Measurements from ENCODE around the gene PROS1. TPM values are rescaled to one million over a fixed set of nuclear protein-coding genes. Genes with fewer than 3 reads are reported as not detected.
"Not testable (repeated sequence)": the region's sequence is repeated elsewhere in the genome, so short reads cannot be mapped to it uniquely, and the experiment has no call there.

The PROS1 gene
- total RNA-seq, 2 experiments from 2014 or later: 0.09 TPM; not detected in 1

DNA sequence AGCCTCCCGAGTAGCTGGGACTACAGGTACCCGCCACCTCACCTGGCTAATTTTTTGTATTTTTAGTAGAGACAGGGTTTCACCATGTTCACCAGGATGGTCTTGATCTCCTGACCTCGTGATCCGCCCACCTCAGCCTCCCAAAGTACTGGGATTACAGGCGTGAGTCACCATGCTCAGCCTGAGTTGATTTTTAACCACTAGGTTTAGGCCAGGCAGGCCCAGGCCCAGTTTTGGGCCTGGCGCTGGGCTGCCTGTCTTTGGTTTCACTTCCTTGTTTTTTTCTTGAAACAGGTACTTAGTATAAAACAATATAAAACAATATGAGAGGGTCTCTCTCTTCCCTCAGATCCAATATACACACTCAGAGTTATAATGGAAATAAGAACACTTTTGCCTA, 36.2 kb downstream of the PROS1 start:
- H4K20me1 ChIP-seq (ENCODE audit: insufficient read depth, low read length); H3K4me1 ChIP-seq (ENCODE audit: insufficient read depth, low read length, poor library complexity, severe bottlenecking); H3K36me3 ChIP-seq (ENCODE audit: insufficient read depth, low read length); H3K79me2 ChIP-seq (ENCODE audit: insufficient read depth, low read depth, low read length); H3K4me2 ChIP-seq (ENCODE audit: low read length); H3K4me3 ChIP-seq (ENCODE audit: low read depth, low read length, poor library complexity, severe bottlenecking); H3K27ac ChIP-seq (ENCODE audit: low read depth, low read length, poor library complexity, severe bottlenecking); BruUV-seq (replicated peaks); CTCF ChIA-PET (ENCODE audit: unreplicated experiment); intact Hi-C loops (cut with micrococcal nuclease; ENCODE audit: unreplicated experiment); POLR2A ChIA-PET; H3K9me3 ChIP-seq (ENCODE audit: low read length); H3K9me2 ChIP-seq (ENCODE audit: insufficient read depth, low read length); H2AFZ ChIP-seq (ENCODE audit: low read length): not testable (repeated sequence)
- peak; percentile 2 for DNase-seq (ENCODE audit: low spot score)

GRCh38 chr3:93936549-93936948, 37.1 kb downstream of the PROS1 start:
- no TSS peak for BruUV-seq (replicated peaks)
- H3K4me2 ChIP-seq (ENCODE audit: low read length): no peak overlapping the region
- POLR2A ChIA-PET: no interaction called here

DNA sequence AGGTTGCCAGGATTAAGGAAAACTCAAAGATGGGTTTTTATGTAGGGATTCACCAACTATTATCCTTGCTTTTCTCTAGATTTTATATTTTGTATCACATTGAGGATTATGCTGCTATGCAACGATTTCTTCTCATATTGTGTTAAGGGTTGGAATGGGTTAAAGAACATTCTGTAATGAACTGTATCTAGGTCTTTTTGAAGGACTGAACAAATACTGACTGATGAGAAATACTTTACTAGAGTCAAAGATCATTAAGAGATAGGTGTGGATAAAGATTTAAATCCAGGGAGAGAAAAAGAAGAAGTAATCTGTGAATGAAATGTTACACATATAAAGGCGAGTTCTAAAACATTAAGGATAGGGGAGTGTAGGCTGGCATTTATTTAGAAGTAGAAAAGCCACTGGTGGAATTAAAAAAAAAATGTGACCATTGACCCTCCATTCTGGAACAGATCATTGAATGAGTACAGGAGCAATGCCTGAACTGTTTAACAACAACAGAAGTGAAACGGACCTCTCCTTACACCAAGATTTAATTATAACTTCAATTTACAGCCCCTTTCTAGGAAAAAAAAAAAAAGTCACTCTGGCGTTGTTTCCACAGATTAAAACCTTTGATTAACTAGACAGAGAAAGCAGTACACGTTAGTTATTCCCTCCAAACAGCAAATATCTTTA, 39.2 kb downstream of the PROS1 start:
- Histone ChIP-seq H4K20me1 (ENCODE audit: insufficient read depth, low read length) (no peaks in the 10 kb centered on the region), H3K9me3 (ENCODE audit: low read length) (no peaks in the 10 kb centered on the region), H3K36me3 (ENCODE audit: insufficient read depth, low read length) (no peaks in the 10 kb centered on the region), H3K27ac (ENCODE audit: low read depth, low read length, poor library complexity, severe bottlenecking) (no peak overlapping the region), H3K9me2 (ENCODE audit: insufficient read depth, low read length) (no peaks in the 10 kb centered on the region), H3K4me2 (ENCODE audit: low read length) (no peak overlapping the region), H3K4me1 (ENCODE audit: insufficient read depth, low read length, poor library complexity, severe bottlenecking) (no peaks in the 10 kb centered on the region), H3K4me3 (ENCODE audit: low read depth, low read length, poor library complexity, severe bottlenecking) (no peak overlapping the region), H3K79me2 (ENCODE audit: insufficient read depth, low read depth, low read length) (no peaks in the 10 kb centered on the region), H2AFZ (ENCODE audit: low read length) (no peak overlapping the region)
- DNase-seq (ENCODE audit: low spot score): no peak
- BruUV-seq (replicated peaks): no TSS peak
- intact Hi-C loops (cut with micrococcal nuclease; ENCODE audit: unreplicated experiment): no loop called here
- CTCF ChIA-PET (ENCODE audit: unreplicated experiment): no interaction called here
- TF ChIP-seq, protein P1, sequence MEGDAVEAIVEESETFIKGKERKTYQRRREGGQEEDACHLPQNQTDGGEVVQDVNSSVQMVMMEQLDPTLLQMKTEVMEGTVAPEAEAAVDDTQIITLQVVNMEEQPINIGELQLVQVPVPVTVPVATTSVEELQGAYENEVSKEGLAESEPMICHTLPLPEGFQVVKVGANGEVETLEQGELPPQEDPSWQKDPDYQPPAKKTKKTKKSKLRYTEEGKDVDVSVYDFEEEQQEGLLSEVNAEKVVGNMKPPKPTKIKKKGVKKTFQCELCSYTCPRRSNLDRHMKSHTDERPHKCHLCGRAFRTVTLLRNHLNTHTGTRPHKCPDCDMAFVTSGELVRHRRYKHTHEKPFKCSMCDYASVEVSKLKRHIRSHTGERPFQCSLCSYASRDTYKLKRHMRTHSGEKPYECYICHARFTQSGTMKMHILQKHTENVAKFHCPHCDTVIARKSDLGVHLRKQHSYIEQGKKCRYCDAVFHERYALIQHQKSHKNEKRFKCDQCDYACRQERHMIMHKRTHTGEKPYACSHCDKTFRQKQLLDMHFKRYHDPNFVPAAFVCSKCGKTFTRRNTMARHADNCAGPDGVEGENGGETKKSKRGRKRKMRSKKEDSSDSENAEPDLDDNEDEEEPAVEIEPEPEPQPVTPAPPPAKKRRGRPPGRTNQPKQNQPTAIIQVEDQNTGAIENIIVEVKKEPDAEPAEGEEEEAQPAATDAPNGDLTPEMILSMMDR (conservative IDR thresholded peaks at IDR 0.05; ENCODE audit: low read length): no peak
- TF ChIP-seq EZH2phosphoT487 (IDR thresholded peaks at IDR 0.05; ENCODE audit: borderline replicate concordance, low read depth, low read length): no peak
- POLR2A ChIA-PET: no interaction called here

More at GRCh38 chr3:93936549-93936948, 37.1 kb downstream of the PROS1 start:
- intact Hi-C loops (cut with micrococcal nuclease; ENCODE audit: unreplicated experiment): no loop called here
- Histone ChIP-seq H3K4me1 (ENCODE audit: insufficient read depth, low read length, poor library complexity, severe bottlenecking) (no peaks in the 10 kb centered on the region), H3K4me3 (ENCODE audit: low read depth, low read length, poor library complexity, severe bottlenecking) (no peak overlapping the region), H3K9me2 (ENCODE audit: insufficient read depth, low read length) (no peaks in the 10 kb centered on the region), H4K20me1 (ENCODE audit: insufficient read depth, low read length) (no peaks in the 10 kb centered on the region), H2AFZ (ENCODE audit: low read length) (no peak overlapping the region), H3K79me2 (ENCODE audit: insufficient read depth, low read depth, low read length) (no peaks in the 10 kb centered on the region), H3K9me3 (ENCODE audit: low read length) (no peaks in the 10 kb centered on the region), H3K36me3 (ENCODE audit: insufficient read depth, low read length) (no peaks in the 10 kb centered on the region), H3K27ac (ENCODE audit: low read depth, low read length, poor library complexity, severe bottlenecking) (no peak overlapping the region)
- no peak for DNase-seq (ENCODE audit: low spot score)
- CTCF ChIA-PET (ENCODE audit: unreplicated experiment): no interaction called here
- TF ChIP-seq, protein P1 (conservative IDR thresholded peaks at IDR 0.05; ENCODE audit: low read length): no peak
- TF ChIP-seq EZH2phosphoT487 (IDR thresholded peaks at IDR 0.05; ENCODE audit: borderline replicate concordance, low read depth, low read length): no peak
